Nephron (organoid): Measurements from ENCODE around the gene LACC1.

ENCODE experiments used
- H3K27ac Mint-ChIP-seq, 3 experiments: 2 replicates each; pipeline ENCODE4 v1.8.0; 2020; ENCODE audit warnings: mixed read lengths in 3 of 3, mild to moderate bottlenecking in 2 of 3, moderate library complexity in 1 of 3
- H3K27me3 Mint-ChIP-seq: 2 replicates; pipeline ENCODE4 v1.8.0; 2021; ENCODE audit warnings: low read depth, mild to moderate bottlenecking, moderate library complexity, mixed read lengths
- H3K36me3 Mint-ChIP-seq: 2 replicates; pipeline ENCODE4 v1.8.0; 2020; ENCODE audit warnings: low read depth, mixed read lengths
- H3K4me1 Mint-ChIP-seq: 2 replicates; pipeline ENCODE4 v1.8.0; 2020; ENCODE audit warnings: mixed read lengths
- H3K4me3 Mint-ChIP-seq, 3 experiments: 2 replicates each; pipeline ENCODE4 v1.8.0; 2020; ENCODE audit warnings: mild to moderate bottlenecking in 3 of 3, mixed read lengths in 3 of 3, moderate library complexity in 2 of 3
- H3K9me3 Mint-ChIP-seq: 2 replicates; pipeline ENCODE4 v1.8.0; 2020; ENCODE audit warnings: mixed read lengths
- TF ChIP-seq, protein P1 (sequence below), 3 experiments: fragments of 200-600 bp; sonication (generic); IDR thresholded peaks; one replicate each; pipeline ENCODE4 v1.5.0; 2021; ENCODE audit warnings: antibody characterized with exemption in 3 of 3; ENCODE audit not compliant: unreplicated experiment in 3 of 3

The LACC1 gene

DNA sequence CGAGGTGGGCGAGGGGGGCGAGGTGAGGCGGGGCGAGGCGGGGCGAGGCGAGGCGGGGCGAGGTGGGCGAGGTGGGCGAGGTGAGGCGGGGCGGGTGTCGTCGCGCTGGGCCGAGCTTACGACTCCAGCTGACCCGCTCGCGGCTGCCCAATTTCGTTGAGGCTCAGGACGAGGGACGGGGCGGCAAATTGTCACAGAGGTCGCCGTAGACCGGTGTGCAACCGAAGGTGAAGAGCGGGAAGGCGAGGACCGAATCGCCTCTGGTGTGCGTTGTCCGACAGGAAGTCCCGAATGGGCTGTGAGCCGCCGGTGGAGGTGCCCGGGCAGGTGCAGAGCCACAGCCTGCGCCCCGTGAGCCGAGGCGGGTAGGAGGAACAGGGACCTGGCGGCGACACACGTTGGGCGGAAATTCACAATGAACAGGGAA, at the start of gene LACC1:
LACC1 (plus strand) TSS at position 150 of the 427 bp plus-strand sequence. CDS start 1,082 bp downstream, outside the sequence.
- H3K27ac Mint-ChIP-seq = peak within 1 kb of the TSS; percentile 70 to 93 (median 87)
- peaks cover 15% of the 10 kb centered on the region for H3K4me1 Mint-ChIP-seq
- H3K9me3 Mint-ChIP-seq = no peaks in the 10 kb centered on the region
- H3K4me3 Mint-ChIP-seq = peak within 1 kb of the TSS; percentile 85 to 89 (median 88)
- H3K36me3 Mint-ChIP-seq = no peaks in the 10 kb centered on the region
- H3K27me3 Mint-ChIP-seq = peaks cover 25% of the 10 kb centered on the region
- TF ChIP-seq, protein P1, sequence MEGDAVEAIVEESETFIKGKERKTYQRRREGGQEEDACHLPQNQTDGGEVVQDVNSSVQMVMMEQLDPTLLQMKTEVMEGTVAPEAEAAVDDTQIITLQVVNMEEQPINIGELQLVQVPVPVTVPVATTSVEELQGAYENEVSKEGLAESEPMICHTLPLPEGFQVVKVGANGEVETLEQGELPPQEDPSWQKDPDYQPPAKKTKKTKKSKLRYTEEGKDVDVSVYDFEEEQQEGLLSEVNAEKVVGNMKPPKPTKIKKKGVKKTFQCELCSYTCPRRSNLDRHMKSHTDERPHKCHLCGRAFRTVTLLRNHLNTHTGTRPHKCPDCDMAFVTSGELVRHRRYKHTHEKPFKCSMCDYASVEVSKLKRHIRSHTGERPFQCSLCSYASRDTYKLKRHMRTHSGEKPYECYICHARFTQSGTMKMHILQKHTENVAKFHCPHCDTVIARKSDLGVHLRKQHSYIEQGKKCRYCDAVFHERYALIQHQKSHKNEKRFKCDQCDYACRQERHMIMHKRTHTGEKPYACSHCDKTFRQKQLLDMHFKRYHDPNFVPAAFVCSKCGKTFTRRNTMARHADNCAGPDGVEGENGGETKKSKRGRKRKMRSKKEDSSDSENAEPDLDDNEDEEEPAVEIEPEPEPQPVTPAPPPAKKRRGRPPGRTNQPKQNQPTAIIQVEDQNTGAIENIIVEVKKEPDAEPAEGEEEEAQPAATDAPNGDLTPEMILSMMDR (IDR thresholded peaks at IDR 0.05; ENCODE audit: unreplicated experiment in 3 of 3) = no peak

DNA sequence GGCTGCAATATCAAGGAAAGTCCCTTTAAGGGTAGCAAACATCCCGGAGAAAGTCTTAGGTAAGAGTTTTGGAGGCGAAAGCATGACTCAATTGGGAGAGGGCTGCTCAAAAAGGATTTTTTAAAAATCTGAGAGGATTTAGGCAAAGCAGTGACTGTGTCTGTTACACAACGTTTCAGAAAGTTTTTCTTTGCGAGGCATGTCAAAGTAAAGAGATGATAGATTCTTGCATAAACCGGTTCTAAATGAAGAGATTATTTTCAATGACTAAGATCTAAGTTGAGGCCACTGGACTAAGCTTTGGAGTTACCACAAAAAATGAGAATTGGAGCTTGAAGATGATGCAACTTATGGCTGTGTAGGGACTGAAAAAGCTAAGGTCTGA, 49.2 kb upstream of the LACC1 start:
- Mint-ChIP-seq H3K4me3 (peak overlapping the region in 1 of 3 experiments; percentile 7), H3K36me3 (no peaks in the 10 kb centered on the region), H3K9me3 (no peaks in the 10 kb centered on the region), H3K27me3 (no peaks in the 10 kb centered on the region), H3K27ac (peak overlapping the region; percentile 26 to 44 (median 37)), H3K4me1 (peaks cover 7% of the 10 kb centered on the region)
- TF ChIP-seq, protein P1 (IDR thresholded peaks at IDR 0.05; ENCODE audit: unreplicated experiment in 3 of 3) = no peak

DNA sequence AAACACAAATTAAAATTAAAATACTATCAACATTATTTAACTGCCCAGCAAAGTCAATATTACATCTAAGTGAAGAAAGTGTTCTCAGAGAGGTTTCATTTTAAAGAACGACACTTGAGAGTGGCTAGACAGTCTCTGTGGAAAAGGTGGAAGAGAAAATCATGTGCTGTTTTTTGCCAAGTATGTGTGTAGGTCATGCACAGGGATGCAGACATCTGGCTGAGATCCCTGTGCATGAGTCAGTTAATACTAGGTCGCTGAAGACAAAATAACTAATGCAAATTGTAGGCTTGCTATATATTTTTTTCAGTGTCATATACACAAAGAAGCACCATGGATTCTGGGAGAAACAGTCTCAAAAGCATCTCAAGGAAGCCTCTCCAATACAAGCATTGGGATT, 48.6 kb upstream of the LACC1 start:
- H3K4me3 Mint-ChIP-seq = no peak overlapping the region

DNA sequence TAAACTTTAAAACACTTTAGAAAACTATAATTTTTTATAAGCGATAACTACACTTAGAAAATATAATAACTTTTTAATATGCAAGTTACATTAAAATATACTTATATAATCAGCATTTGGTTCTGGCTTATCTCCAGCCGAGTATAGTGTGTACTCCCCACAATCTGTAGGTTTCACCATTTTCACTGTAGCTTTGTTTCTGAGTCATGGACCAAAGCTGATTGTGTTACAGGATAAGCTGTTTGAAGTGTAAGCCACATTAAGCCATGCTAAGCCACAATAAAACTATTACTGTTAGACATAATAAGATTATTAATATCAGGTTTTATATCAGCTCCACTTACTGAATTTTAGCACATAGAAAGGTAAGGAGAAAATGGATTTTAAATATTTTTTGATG, 44.0 kb upstream of the LACC1 start:
- no peak overlapping the region for H3K27ac Mint-ChIP-seq

More for the DNA sequence above, 48.6 kb upstream of the LACC1 start:
- Mint-ChIP-seq H3K36me3 (no peaks in the 10 kb centered on the region), H3K27me3 (no peaks in the 10 kb centered on the region), H3K9me3 (no peaks in the 10 kb centered on the region), H3K4me1 (peaks cover 7% of the 10 kb centered on the region), H3K27ac (no peak overlapping the region)
- TF ChIP-seq, protein P1 (IDR thresholded peaks at IDR 0.05; ENCODE audit: unreplicated experiment in 3 of 3) = no peak

DNA sequence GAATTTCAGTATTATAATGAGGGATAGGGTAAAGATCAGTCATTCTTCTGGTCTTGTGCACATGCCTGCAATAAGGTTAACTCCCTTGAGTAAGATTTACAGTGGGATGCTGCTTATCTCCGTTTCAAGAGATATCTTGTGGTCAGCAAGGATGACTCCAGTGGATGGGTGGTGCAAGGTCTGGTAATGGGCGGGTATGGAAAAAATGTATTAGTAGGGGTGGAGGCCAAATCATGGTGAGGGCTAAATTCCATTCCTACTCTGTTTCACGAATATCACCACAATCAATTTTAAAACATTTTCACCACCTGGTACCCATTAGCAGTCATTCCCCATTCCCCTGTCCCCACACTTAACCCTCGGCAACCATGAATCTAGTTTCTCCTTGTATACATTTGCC, 40.8 kb upstream of the LACC1 start:
- Mint-ChIP-seq H3K27ac (no peak overlapping the region), H3K36me3 (peaks cover 6% of the 10 kb centered on the region), H3K27me3 (no peaks in the 10 kb centered on the region), H3K4me3 (no peak overlapping the region), H3K9me3 (no peaks in the 10 kb centered on the region), H3K4me1 (no peaks in the 10 kb centered on the region)
- TF ChIP-seq, protein P1 (IDR thresholded peaks at IDR 0.05; ENCODE audit: unreplicated experiment in 3 of 3) = no peak

More for the DNA sequence above, 44.0 kb upstream of the LACC1 start:
- TF ChIP-seq, protein P1 (IDR thresholded peaks at IDR 0.05; ENCODE audit: unreplicated experiment in 3 of 3) = no peak
- H3K27me3 Mint-ChIP-seq = no peaks in the 10 kb centered on the region
- H3K4me3 Mint-ChIP-seq = no peak overlapping the region
- no peaks in the 10 kb centered on the region for H3K4me1 Mint-ChIP-seq
- H3K36me3 Mint-ChIP-seq = no peaks in the 10 kb centered on the region
- no peaks in the 10 kb centered on the region for H3K9me3 Mint-ChIP-seq

DNA sequence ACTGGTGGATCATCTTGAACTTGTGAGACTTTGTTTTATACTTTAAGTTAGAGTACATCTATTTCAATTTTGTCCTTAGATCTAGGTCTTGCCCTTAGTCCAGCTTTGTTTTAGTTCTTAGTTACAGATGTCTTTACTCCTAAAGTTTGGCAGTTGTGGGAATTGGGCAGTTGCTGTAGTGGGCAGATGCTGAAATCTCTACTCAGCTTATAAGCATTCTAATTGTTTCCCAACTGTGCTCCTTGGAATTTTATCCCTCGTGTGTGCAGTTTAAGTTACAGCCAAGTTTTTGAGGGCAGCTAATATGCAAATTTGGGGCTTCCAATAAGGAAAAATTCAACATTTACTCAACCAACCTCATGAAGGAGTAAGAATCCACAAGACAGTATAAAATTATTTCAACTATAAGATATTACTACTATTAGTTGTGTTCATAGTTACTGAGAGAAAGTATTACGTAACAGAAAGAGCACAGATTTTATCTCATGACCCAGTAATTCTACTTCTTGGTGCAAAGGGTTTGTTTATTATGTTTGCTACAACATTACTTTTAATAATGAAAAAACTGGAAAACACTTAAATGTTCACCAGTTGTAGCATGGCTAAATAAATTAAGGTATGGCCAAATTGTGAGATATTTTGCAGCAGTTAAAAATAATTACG, 33.1 kb upstream of the LACC1 start:
- Mint-ChIP-seq H3K27me3 (no peaks in the 10 kb centered on the region), H3K4me1 (no peaks in the 10 kb centered on the region), H3K9me3 (peaks cover 27% of the 10 kb centered on the region), H3K36me3 (peaks cover 32% of the 10 kb centered on the region), H3K4me3 (no peak overlapping the region), H3K27ac (no peak overlapping the region)
- TF ChIP-seq, protein P1 (IDR thresholded peaks at IDR 0.05; ENCODE audit: unreplicated experiment in 3 of 3) = no peak
